GM19463 (cell line): ENCODE results near the gene ANK3.

Experiments used
- ATAC-seq: cut with Tn5 transposase; IDR thresholded peaks from one replicate; pipeline ENCODE4 v1.9.1; 2021; ENCODE audit warnings: mild to moderate bottlenecking, moderate library complexity; ENCODE audit not compliant: unreplicated experiment

ANK3 gene

GRCh38 chr10:60414111-60414510 lies 24.4 kb upstream of the ANK3 start:
- ATAC-seq = no peak

GRCh38 chr10:60413306-60414012 lies 23.8 kb upstream of the ANK3 start:
- no peak for ATAC-seq

- no peak for ATAC-seq
Observed at GRCh38 chr10:60410970-60411369, 21.3 kb upstream of the ANK3 start.

GRCh38 chr10:60409202-60409601 lies 19.5 kb upstream of the ANK3 start:
- no peak for ATAC-seq

- no peak for ATAC-seq
Observed at GRCh38 chr10:60406182-60406581, 16.5 kb upstream of the ANK3 start.

GRCh38 chr10:60405172-60405571 lies 15.5 kb upstream of the ANK3 start:
- no peak for ATAC-seq

GRCh38 chr10:60403168-60403873 lies 13.6 kb upstream of the ANK3 start:
- ATAC-seq = no peak

GRCh38 chr10:60400366-60400765 lies 10.7 kb upstream of the ANK3 start:
- no peak for ATAC-seq

- ATAC-seq = no peak
Observed at GRCh38 chr10:60399328-60399727, 9.7 kb upstream of the ANK3 start.

- ATAC-seq = no peak
Observed at GRCh38 chr10:60397792-60398191, 8.1 kb upstream of the ANK3 start.

- no peak for ATAC-seq
Observed at GRCh38 chr10:60396766-60397165, 7.1 kb upstream of the ANK3 start.

GRCh38 chr10:60395711-60396110 lies 6.0 kb upstream of the ANK3 start:
- no peak for ATAC-seq

- no peak for ATAC-seq
Observed at GRCh38 chr10:60394446-60394845, 4.8 kb upstream of the ANK3 start.

- ATAC-seq = no peak
Observed at GRCh38 chr10:60390224-60390626, 550 bp upstream of the ANK3 start.

- ATAC-seq = no peak
Observed at GRCh38 chr10:60388709-60389301, 870 bp downstream of the ANK3 start.

- no peak for ATAC-seq
Observed at GRCh38 chr10:60388116-60388625, 1.5 kb downstream of the ANK3 start.

- no peak for ATAC-seq
Observed at GRCh38 chr10:60387531-60387930, 2.1 kb downstream of the ANK3 start.

GRCh38 chr10:60385399-60385738 lies 4.3 kb downstream of the ANK3 start:
- no peak for ATAC-seq

- ATAC-seq = no peak
Observed at GRCh38 chr10:60384708-60385398, 4.8 kb downstream of the ANK3 start.

- ATAC-seq = no peak
Observed at GRCh38 chr10:60384011-60384410, 5.7 kb downstream of the ANK3 start.

GRCh38 chr10:60382946-60383681 lies 6.6 kb downstream of the ANK3 start:
- ATAC-seq = no peak
